DND-41 (cell line): ENCODE results near the gene KAZALD1.
A peak's percentile ranks its signal among the peaks of the same experiment; 100 is the strongest.

Source experiments
- CTCF ChIP-seq: IDR thresholded peaks from 2 replicates; pipeline ENCODE4 v1.5.1; 2012; ENCODE audit warnings: borderline replicate concordance, low read length, moderate library complexity, mild to moderate bottlenecking; ENCODE audit not compliant: poor library complexity, severe bottlenecking; ENCODE audit errors: extremely low read depth
- EZH2 ChIP-seq: IDR thresholded peaks from 3 replicates; pipeline ENCODE4 v1.6.1; 2012; ENCODE audit warnings: borderline replicate concordance, low read depth, mild to moderate bottlenecking, moderate library complexity, low read length, inconsistent platforms; ENCODE audit not compliant: severe bottlenecking

GRCh38 chr10:101075775-101076174, 14.0 kb downstream of the KAZALD1 start:
- TF ChIP-seq CTCF, result no peak
- peak; percentile 12 for TF ChIP-seq EZH2
